ENCODE measurements around the gene L3MBTL4.
"Not testable (repeated sequence)": the region's sequence is repeated elsewhere in the genome, so short reads cannot be mapped to it uniquely, and the experiment has no call there.

DNA sequence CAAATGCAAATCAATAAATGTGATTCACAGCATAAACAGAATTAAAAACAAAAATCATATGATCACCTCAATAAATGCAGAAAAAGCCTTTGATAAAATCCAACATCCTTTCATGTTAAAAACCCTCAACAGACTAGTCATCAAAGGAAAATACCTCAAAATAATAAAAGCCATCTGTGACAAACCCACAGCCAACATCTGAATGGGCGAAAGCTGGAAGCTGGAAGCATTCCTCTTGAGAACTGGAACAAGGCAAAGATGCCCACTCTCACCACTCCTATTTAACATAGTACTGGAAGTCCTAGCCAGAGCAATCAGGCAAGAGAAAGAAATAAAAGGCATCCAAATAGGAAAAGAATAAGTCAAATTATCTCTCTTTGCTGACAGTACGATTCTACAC lies 367.1 kb downstream of the L3MBTL4 start:
- TF ChIP-seq CTCF (conservative IDR thresholded peaks at IDR 0.05; ENCODE audit: low read length); EZH2phosphoT487 (IDR thresholded peaks at IDR 0.05; ENCODE audit: borderline replicate concordance, low read depth, low read length): not testable (repeated sequence)
